Brain microvascular endothelial cell (primary cell): ENCODE measurements around the gene HEPHL1.

Source experiments
- DNase-seq: peaks from one replicate; pipeline ENCODE4 v3.0.0-alpha.2; 2020
- H3K27ac ChIP-seq: fragments of 250-450 bp; sonication (Bioruptor Pico); 2 replicates; pipeline ENCODE4 v1.5.1; 2020; ENCODE audit warnings: mild to moderate bottlenecking, moderate library complexity
- H3K27me3 ChIP-seq: fragments of 250-450 bp; sonication (Bioruptor Pico); replicated peaks from 2 replicates; pipeline ENCODE4 v1.5.1; 2020; ENCODE audit warnings: mild to moderate bottlenecking
- H3K36me3 ChIP-seq: fragments of 250-450 bp; sonication (Bioruptor Pico); replicated peaks from 2 replicates; pipeline ENCODE4 v1.5.1; 2020; ENCODE audit warnings: mild to moderate bottlenecking
- H3K4me3 ChIP-seq: 2 replicates; pipeline ENCODE4 v1.5.1; 2011; ENCODE audit warnings: low read depth, mild to moderate bottlenecking, control low read depth, low read length, moderate library complexity
- in situ Hi-C: cut with HindIII; loops from 2 replicates; pipeline ENCODE4 v1.10.0; 2017; ENCODE audit warnings: low sequenced_read_pairs, low pct_ligation_motif_present
- TF ChIP-seq, protein P1 (sequence below): IDR thresholded peaks from 2 replicates; pipeline ENCODE4 v1.5.1; 2011; ENCODE audit warnings: low read depth, mild to moderate bottlenecking, moderate library complexity, low read length, control low read depth, inconsistent platforms; ENCODE audit errors: missing control alignments

HEPHL1 gene

DNA sequence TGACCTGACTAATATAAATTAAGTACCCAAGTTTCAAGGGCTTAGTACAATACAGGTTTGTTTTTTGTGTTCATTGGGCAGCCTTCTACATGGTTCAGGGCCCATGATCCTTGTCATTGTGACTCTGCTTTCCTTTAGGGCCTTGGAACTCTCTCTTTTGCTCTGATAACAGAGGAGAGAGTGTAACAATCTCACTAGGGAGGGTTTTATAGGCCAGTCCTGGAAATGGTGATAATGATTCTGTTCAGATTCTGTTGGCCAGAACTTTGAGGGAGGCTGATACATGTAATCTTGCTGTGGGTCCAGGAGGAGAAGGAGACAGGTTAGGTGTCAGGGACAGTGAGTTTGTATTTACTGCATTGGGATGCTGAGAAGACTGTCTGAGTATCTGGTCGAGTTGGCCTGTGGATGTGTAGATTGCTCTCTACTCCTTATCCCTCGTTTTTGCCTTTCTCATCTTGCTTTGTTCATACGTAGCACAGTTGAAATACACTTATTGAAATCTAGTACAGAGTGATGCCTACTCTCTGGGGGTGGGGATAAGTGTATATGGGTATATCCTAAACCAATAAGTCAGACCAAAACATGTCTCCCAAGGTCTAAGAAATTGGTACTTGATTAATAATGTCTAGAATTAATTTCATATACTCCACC is 37.5 kb upstream of the HEPHL1 start:
- in situ Hi-C loops: no loop called here
- Histone ChIP-seq H3K36me3 (no peaks in the 10 kb centered on the region), H3K4me3 (no peak overlapping the region), H3K27me3 (no peaks in the 10 kb centered on the region), H3K27ac (no peak overlapping the region)
- TF ChIP-seq, protein P1, sequence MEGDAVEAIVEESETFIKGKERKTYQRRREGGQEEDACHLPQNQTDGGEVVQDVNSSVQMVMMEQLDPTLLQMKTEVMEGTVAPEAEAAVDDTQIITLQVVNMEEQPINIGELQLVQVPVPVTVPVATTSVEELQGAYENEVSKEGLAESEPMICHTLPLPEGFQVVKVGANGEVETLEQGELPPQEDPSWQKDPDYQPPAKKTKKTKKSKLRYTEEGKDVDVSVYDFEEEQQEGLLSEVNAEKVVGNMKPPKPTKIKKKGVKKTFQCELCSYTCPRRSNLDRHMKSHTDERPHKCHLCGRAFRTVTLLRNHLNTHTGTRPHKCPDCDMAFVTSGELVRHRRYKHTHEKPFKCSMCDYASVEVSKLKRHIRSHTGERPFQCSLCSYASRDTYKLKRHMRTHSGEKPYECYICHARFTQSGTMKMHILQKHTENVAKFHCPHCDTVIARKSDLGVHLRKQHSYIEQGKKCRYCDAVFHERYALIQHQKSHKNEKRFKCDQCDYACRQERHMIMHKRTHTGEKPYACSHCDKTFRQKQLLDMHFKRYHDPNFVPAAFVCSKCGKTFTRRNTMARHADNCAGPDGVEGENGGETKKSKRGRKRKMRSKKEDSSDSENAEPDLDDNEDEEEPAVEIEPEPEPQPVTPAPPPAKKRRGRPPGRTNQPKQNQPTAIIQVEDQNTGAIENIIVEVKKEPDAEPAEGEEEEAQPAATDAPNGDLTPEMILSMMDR: no peak
- no peak for DNase-seq

DNA sequence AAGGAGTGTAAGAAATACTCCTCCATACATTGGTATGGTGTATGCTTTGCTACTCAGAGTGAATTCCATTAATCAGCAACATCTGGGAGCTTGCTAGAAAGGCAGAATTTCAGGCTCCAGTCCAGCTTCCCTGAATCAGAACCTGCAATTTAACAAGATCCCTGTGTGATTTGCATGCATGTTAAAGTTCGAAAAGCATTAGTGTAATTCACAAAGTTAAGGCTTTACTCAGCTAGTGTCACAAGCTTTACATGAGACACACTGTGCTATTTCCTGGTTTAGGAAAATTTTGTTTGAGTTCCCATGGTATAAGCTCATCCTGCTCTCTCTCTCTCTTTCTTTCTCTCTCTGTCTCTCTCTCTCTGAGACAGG is 37.0 kb upstream of the HEPHL1 start:
- TF ChIP-seq, protein P1: no peak
- no peak for DNase-seq
- Histone ChIP-seq H3K27ac (no peak overlapping the region), H3K4me3 (no peak overlapping the region), H3K27me3 (no peaks in the 10 kb centered on the region), H3K36me3 (no peaks in the 10 kb centered on the region)
- in situ Hi-C loops: no loop called here

DNA sequence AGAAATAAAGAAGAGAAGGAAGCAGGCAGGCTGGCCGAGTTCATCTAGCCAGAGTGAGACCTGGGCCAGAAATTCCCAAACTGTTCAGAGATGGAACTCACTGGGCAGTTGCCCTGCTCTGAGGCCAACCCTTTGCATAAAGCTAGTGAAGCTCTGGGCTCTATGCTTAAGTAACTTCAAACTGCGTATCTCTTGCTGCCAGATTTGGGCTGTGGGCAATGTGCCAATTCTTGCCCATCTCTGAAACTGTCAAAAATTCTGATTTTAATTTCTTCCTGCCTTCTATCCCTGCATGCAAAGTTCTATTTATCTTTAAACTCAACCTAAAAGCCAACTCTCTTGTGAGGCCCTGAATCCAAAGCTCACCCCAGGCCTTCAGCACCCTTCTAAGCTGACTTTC is 36.2 kb upstream of the HEPHL1 start:
- Histone ChIP-seq H3K27me3 (no peaks in the 10 kb centered on the region), H3K27ac (no peak overlapping the region), H3K36me3 (no peaks in the 10 kb centered on the region), H3K4me3 (no peak overlapping the region)
- TF ChIP-seq, protein P1: no peak
- no peak for DNase-seq
- in situ Hi-C loops: no loop called here

DNA sequence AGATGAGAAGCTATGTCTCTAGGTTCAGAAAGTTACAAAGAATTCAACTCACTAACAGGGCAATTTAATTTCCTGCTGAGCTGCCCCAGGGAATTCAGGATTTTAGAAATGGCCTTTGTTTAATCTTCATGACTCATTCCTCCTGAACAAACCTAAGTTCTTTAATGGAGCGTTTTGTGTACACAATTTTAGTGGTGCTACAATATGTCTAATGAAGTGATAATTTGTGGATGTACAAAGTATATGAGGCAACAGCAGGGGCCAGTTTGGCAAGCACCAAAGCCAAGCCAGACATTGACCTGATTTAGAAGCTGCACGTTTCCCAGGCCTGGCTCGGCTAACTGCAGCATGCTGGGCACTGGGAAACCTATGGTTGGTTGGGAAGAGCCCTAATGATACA is 34.4 kb upstream of the HEPHL1 start:
- DNase-seq: no peak
- H3K27me3 ChIP-seq: no peaks in the 10 kb centered on the region
- no peak overlapping the region for H3K27ac ChIP-seq
- TF ChIP-seq, protein P1: no peak
- in situ Hi-C loops: no loop called here
- no peaks in the 10 kb centered on the region for H3K36me3 ChIP-seq
- H3K4me3 ChIP-seq: no peak overlapping the region

DNA sequence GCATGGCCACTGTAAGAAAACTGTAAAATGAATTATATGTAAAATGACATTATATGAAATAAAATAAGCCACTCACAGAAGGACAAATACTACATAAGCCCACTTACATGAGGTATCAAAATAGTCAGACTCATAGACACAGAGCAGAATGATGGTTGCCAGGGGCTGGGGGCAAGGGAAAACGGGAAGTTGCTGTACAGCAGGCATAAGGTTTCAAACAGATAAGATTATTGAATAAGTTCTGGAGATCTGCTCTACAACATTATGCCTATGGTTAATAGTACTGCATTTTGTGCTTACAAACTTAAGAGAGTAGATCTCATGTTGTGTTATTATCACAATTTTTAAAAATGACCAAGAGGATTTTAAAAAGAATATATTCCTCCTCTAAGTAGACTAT is 32.7 kb upstream of the HEPHL1 start:
- TF ChIP-seq, protein P1: no peak
- no peaks in the 10 kb centered on the region for H3K36me3 ChIP-seq
- DNase-seq: no peak
- no peaks in the 10 kb centered on the region for H3K27me3 ChIP-seq
- in situ Hi-C loops: no loop called here
- no peak overlapping the region for H3K4me3 ChIP-seq
- no peak overlapping the region for H3K27ac ChIP-seq

DNA sequence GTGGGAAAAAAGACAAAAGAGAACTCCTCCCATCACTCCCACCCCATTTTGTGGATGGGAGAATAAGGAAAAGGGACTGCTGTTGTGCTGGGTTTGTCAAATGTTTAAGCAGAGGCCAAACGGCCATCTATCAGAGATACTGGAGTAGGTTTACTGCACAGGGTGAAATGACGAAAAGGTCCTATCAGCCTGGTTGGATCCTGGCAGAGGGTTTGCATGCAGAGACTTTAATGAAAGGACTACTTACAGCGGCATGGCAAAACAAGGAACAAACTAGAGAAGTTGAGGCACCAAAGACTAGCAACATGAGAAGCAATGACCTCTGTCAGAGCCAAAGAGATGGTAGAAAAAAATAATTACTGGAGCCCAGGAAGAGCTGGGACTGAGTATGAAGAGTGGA is 32.2 kb upstream of the HEPHL1 start:
- in situ Hi-C loops: no loop called here
- no peak for DNase-seq
- no peaks in the 10 kb centered on the region for H3K36me3 ChIP-seq
- TF ChIP-seq, protein P1: no peak
- no peak overlapping the region for H3K4me3 ChIP-seq
- H3K27me3 ChIP-seq: no peaks in the 10 kb centered on the region
- H3K27ac ChIP-seq: no peak overlapping the region
